ENCODE data around the gene MYH15. TPM values are rescaled to one million over a fixed set of nuclear protein-coding genes. Genes with fewer than 3 reads are reported as not detected.

The MYH15 gene
- total and polyA plus RNA-seq, 2 of the 8 experiments (the other 6 are each of a cell fraction or from before 2014, with no cell fraction given), result under 0.01 TPM; not detected in 1

- TF ChIP-seq RXRA (IDR thresholded peaks at IDR 0.05; ENCODE audit: insufficient read depth, low read depth, low read length) (no peak), SP2 (IDR thresholded peaks at IDR 0.05; ENCODE audit: low read length) (no peak), ZNF274 (IDR thresholded peaks at IDR 0.05; ENCODE audit: borderline replicate concordance, extremely low read depth, low read length) (no peak)
Observed at GRCh38 chr3:108357042-108357441, 153.4 kb downstream of the MYH15 start (continued).
